GM18498 (cell line): Measurements from ENCODE around the gene RNF111.
"Not testable (repeated sequence)": the region's sequence is repeated elsewhere in the genome, so short reads cannot be mapped to it uniquely, and the experiment has no call there.

Source experiments
- ATAC-seq: cut with Tn5 transposase; IDR thresholded peaks from one replicate; pipeline ENCODE4 v1.9.1; 2021; ENCODE audit warnings: mild to moderate bottlenecking, moderate library complexity; ENCODE audit not compliant: unreplicated experiment

Gene RNF111

GRCh38 chr15:59052915-59053407 lies 65.5 kb downstream of the RNF111 start:
- ATAC-seq: no peak

- ATAC-seq: no peak
Observed at GRCh38 chr15:59053482-59053881, 66.0 kb downstream of the RNF111 start.

GRCh38 chr15:59059076-59059597 lies 71.7 kb downstream of the RNF111 start:
- no peak for ATAC-seq

GRCh38 chr15:59060348-59060747 lies 72.9 kb downstream of the RNF111 start:
- ATAC-seq: no peak

- ATAC-seq: no peak
Observed at GRCh38 chr15:59063042-59063441, 75.6 kb downstream of the RNF111 start.

- no peak for ATAC-seq
Observed at GRCh38 chr15:59069430-59069829, 82.0 kb downstream of the RNF111 start.

GRCh38 chr15:59074607-59075006 lies 87.1 kb downstream of the RNF111 start:
- peak; percentile 52 for ATAC-seq

- ATAC-seq: no peak
Observed at GRCh38 chr15:59087731-59088130, 100.3 kb downstream of the RNF111 start.

GRCh38 chr15:59094077-59094476 lies 106.6 kb downstream of the RNF111 start:
- no peak for ATAC-seq

- no peak for ATAC-seq
Observed at GRCh38 chr15:59096429-59096828, 109.0 kb downstream of the RNF111 start.

- ATAC-seq: no peak
Observed at GRCh38 chr15:59099162-59099685, 111.8 kb downstream of the RNF111 start.

- ATAC-seq: peak; percentile 37
Observed at GRCh38 chr15:59104602-59104911, 117.1 kb downstream of the RNF111 start.

GRCh38 chr15:59104912-59105732 lies 117.7 kb downstream of the RNF111 start, which contains the start of gene CCNB2:
Gene CCNB2 (plus strand): TSS chr15:59105146. CDS start chr15:59105269, 123 bp downstream.
- ATAC-seq: peak; percentile 98

GRCh38 chr15:59105854-59106253 lies 118.4 kb downstream of the RNF111 start:
- no peak for ATAC-seq

GRCh38 chr15:59111251-59111650 lies 123.8 kb downstream of the RNF111 start:
- no peak for ATAC-seq

GRCh38 chr15:59115047-59115446 lies 127.6 kb downstream of the RNF111 start:
- no peak for ATAC-seq

GRCh38 chr15:59116141-59116540 lies 128.7 kb downstream of the RNF111 start:
- ATAC-seq: no peak

GRCh38 chr15:59116771-59117170 lies 129.3 kb downstream of the RNF111 start:
- no peak for ATAC-seq

GRCh38 chr15:59119625-59120024 lies 132.2 kb downstream of the RNF111 start:
- ATAC-seq: no peak

GRCh38 chr15:59120937-59121336 lies 133.5 kb downstream of the RNF111 start:
- no peak for ATAC-seq

GRCh38 chr15:59124261-59124660 lies 136.8 kb downstream of the RNF111 start:
- ATAC-seq: no peak

GRCh38 chr15:59125683-59126082 lies 138.2 kb downstream of the RNF111 start:
- ATAC-seq: not testable (repeated sequence)
